ENCODE measurements around the gene RYR3.

Gene RYR3

GRCh38 chr15:33882921-33883320 lies 572.2 kb downstream of the RYR3 start:
- TF ChIP-seq PPARA (CRISPR knock-in tag; IDR thresholded peaks at IDR 0.05; ENCODE audit: borderline replicate concordance) (no peak), ESRRG (CRISPR knock-in tag; IDR thresholded peaks at IDR 0.05) (no peak), ARNTL (CRISPR knock-in tag; IDR thresholded peaks at IDR 0.05; ENCODE audit: borderline replicate concordance, low read depth) (no peak), ZNF8 (CRISPR knock-in tag; IDR thresholded peaks at IDR 0.05) (no peak), ZNF565 (CRISPR knock-in tag; conservative IDR thresholded peaks at IDR 0.05; ENCODE audit: low read depth) (no peak), CSRNP3 (CRISPR knock-in tag; IDR thresholded peaks at IDR 0.05) (no peak), ZC3H10 (CRISPR knock-in tag; IDR thresholded peaks at IDR 0.05) (no peak), OSR1 (CRISPR knock-in tag; IDR thresholded peaks at IDR 0.05) (no peak), ZNF70 (CRISPR knock-in tag; IDR thresholded peaks at IDR 0.05) (no peak), ZFP3 (CRISPR knock-in tag; IDR thresholded peaks at IDR 0.05) (no peak), TSHZ2 (CRISPR knock-in tag; IDR thresholded peaks at IDR 0.05) (no peak)
- no peak for ATAC-seq

GRCh38 chr15:33888176-33888575 lies 577.4 kb downstream of the RYR3 start:
- TF ChIP-seq ZFP3 (CRISPR knock-in tag; IDR thresholded peaks at IDR 0.05), result no peak
- no peak for TF ChIP-seq TOX (CRISPR knock-in tag; IDR thresholded peaks at IDR 0.05; ENCODE audit: borderline replicate concordance)
- TF ChIP-seq ARNTL (CRISPR knock-in tag; IDR thresholded peaks at IDR 0.05; ENCODE audit: borderline replicate concordance, low read depth), result no peak
- TF ChIP-seq GLIS3 (CRISPR knock-in tag; IDR thresholded peaks at IDR 0.05), result no peak
- no peak for TF ChIP-seq RARB (CRISPR knock-in tag; IDR thresholded peaks at IDR 0.05)
- no peak for TF ChIP-seq TCF4 (CRISPR knock-in tag; IDR thresholded peaks at IDR 0.05; ENCODE audit: borderline replicate concordance)
- no peak for TF ChIP-seq ZNF8 (CRISPR knock-in tag; IDR thresholded peaks at IDR 0.05)
- no peak for TF ChIP-seq BACH2 (CRISPR knock-in tag; IDR thresholded peaks at IDR 0.05; ENCODE audit: borderline replicate concordance)
- TF ChIP-seq ISL1 (CRISPR knock-in tag; IDR thresholded peaks at IDR 0.05), result no peak
- no peak for TF ChIP-seq ZFP30 (CRISPR knock-in tag; IDR thresholded peaks at IDR 0.05)
- TF ChIP-seq PATZ1 (CRISPR knock-in tag; IDR thresholded peaks at IDR 0.05; ENCODE audit: borderline replicate concordance), result no peak
- TF ChIP-seq ZNF70 (CRISPR knock-in tag; IDR thresholded peaks at IDR 0.05), result no peak
- no peak for TF ChIP-seq ZC3H10 (CRISPR knock-in tag; IDR thresholded peaks at IDR 0.05)
- TF ChIP-seq ESRRG (CRISPR knock-in tag; IDR thresholded peaks at IDR 0.05), result no peak
- no peak for TF ChIP-seq TSHZ2 (CRISPR knock-in tag; IDR thresholded peaks at IDR 0.05)
- no peak for TF ChIP-seq CSDC2 (CRISPR knock-in tag; IDR thresholded peaks at IDR 0.05)
- TF ChIP-seq ZNF565 (CRISPR knock-in tag; conservative IDR thresholded peaks at IDR 0.05; ENCODE audit: low read depth), result no peak
- TF ChIP-seq PPARA (CRISPR knock-in tag; IDR thresholded peaks at IDR 0.05; ENCODE audit: borderline replicate concordance), result no peak
- no peak for TF ChIP-seq SNAI2 (CRISPR knock-in tag; IDR thresholded peaks at IDR 0.05)
- ATAC-seq, result no peak

GRCh38 chr15:33894193-33894592 lies 583.4 kb downstream of the RYR3 start:
- no peak for ATAC-seq
- TF ChIP-seq ZNF70 (CRISPR knock-in tag; IDR thresholded peaks at IDR 0.05), result no peak
